GM20431 (cell line): ENCODE results near the gene CARD8.
"Not testable (repeated sequence)": the region's sequence is repeated elsewhere in the genome, so short reads cannot be mapped to it uniquely, and the experiment has no call there.

Experiments used
- in situ Hi-C: fragments of 300-500 bp; cut with MseI, MboI; formaldehyde crosslinking; loops from one replicate; pipeline ENCODE4 v1.15.0; 2020; ENCODE audit warnings: low sequenced_read_pairs; ENCODE audit not compliant: unreplicated experiment

Gene CARD8

DNA sequence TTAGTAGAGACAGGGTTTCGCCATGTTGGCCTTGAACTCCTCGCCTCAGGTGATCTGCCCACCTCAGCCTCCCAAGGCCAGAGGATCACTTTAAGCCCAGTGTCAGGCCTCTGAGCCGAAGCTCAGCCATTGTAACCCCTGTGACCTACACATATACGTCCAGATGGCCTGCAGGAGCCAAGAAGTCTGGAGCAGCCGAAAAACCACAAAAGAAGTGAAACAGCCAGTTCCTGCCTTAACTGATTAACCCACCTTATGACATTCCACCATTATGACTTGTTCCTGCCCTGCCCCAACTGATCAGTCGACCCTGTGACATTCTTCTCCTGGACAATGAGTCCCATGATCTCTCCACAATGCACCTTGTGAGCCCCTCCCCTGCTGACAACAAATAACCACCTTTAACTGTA, 13.9 kb upstream of the CARD8 start:
- in situ Hi-C loops, result not testable (repeated sequence)

GRCh38 chr19:48265326-48265725, 9.6 kb upstream of the CARD8 start:
- in situ Hi-C loops, result not testable (repeated sequence)

- in situ Hi-C loops, result not testable (repeated sequence)
Observed at GRCh38 chr19:48260359-48260714, 4.6 kb upstream of the CARD8 start.

GRCh38 chr19:48258992-48259391, 3.3 kb upstream of the CARD8 start:
- in situ Hi-C loops, result not testable (repeated sequence)

DNA sequence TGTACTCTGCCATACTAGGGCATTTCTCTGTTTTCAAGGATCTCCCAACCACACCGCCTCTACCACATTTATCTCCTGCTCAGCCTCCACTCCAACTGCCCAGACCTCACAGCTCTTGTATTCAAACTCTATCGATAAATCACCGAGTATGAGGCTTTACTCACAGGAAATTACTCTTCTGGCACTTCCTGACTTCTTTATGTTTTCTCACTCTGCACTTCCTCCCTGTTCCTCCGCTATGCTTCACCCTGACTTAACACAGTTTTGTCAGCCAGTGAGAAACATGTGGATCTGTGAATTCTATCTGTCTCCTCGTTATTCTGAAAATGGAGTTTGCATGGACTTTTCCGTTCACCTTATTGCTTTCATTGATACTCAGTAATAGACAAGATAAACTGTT, 2.6 kb upstream of the CARD8 start:
- in situ Hi-C loops, result no loop called here

- in situ Hi-C loops, result no loop called here
Observed at GRCh38 chr19:48254529-48254970, 1.2 kb downstream of the CARD8 start.

DNA sequence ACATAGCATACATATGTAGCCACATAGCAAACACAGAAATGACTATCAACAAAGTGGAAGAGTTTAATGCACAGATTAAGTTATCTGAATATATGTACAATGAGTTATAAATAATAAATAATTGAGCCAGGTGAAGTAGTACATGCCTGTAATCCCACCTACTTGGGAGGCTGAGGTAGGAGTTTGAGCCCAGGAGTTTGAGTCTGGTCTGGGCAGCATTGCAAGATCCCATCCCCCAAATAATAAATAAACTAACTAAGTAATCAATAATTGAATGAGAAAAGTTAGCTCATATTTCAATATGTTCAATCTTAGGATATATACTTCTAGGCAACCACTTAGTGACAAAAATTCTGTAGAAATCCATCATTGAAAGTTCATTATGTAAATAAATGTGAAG, 1.7 kb downstream of the CARD8 start:
- in situ Hi-C loops, result no loop called here

- in situ Hi-C loops, result no loop called here
Observed at GRCh38 chr19:48252609-48253008, 3.1 kb downstream of the CARD8 start.

DNA sequence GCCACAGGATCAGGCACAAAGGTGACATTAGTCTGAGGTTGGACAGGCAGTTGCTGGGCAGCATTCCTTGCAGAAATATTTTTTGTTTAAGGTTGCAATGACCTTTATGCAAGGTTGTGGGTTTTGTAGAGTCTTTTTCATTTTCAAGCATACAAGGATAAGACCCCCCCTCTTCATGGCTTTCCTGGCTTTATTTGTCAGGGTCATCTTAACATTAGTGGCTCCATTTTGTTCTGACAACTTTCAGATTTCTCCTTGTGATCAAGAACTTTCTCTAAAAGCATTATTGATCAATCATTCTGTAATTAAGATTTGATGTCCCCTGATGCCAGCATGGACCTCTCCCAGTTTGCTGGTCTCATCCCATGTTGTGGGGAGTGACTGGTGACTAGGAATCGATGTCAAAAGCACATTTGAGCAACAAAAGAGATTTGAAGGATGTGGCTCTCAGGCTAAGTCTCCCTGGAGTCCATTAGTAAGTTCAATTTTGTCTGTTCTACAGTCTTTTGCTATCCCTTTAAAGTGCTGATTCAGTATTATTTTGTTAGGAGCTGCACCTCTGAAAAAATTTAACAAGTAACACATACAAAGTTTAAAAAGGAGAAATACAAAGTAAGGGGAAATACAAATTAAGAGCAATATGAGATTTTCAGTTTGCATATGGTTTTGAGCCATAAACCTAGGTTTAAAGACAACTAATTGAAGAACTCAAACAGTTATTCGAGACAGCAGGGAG, 5.3 kb downstream of the CARD8 start:
- in situ Hi-C loops, result no loop called here

DNA sequence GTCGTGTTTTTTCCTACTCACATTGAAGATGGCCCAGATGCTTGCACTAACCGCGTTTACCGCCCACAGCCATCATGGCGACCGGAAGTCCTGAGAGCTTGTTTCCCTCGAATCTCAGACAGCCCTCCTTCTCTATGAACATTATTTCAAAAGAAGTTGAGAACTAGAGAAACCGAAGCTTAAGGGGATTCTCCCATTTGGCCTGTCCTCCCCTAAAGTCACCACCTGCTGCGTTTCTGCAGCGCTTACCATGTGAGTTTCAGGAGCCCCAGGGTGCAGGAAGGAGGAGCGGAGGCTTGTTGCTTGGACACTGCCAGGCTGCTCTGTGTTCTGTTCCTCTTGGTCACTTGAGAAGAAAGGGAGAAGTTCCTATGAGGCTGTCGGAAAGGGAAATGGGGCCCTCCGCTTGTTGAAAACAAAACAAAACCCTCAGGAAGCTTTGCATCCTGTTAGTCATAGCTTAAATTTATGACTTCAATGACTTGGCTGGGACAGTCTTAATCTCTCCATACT, 6.2 kb downstream of the CARD8 start:
- in situ Hi-C loops, result no loop called here

- in situ Hi-C loops, result no loop called here
Observed at GRCh38 chr19:48248081-48248833, 7.5 kb downstream of the CARD8 start.

- in situ Hi-C loops, result no loop called here
Observed at GRCh38 chr19:48247212-48247611, 8.5 kb downstream of the CARD8 start.

- in situ Hi-C loops, result no loop called here
Observed at GRCh38 chr19:48246101-48246500, 9.6 kb downstream of the CARD8 start.

- in situ Hi-C loops, result no loop called here
Observed at GRCh38 chr19:48244281-48244680, 11.4 kb downstream of the CARD8 start.

DNA sequence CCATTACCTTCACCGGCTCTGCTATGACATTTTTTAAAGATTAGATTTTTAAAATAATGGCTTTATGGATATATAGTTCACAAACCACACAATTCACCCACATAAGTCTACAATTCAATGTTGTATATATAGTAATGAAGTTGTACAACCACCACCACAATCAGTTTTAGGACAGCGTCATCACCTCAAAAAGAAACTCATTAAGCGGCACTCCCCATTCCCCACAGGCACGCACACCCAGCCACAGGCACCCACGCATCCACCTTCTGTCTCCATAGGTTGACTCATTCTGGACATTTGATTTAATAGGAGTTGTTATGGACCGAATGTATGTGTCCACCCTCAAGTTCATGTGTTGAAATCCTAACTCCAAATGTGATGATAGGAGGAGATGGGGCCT, 13.9 kb downstream of the CARD8 start:
- in situ Hi-C loops, result not testable (repeated sequence)

GRCh38 chr19:48239582-48240141, 16.1 kb downstream of the CARD8 start:
- in situ Hi-C loops, result no loop called here

- in situ Hi-C loops, result no loop called here
Observed at GRCh38 chr19:48239120-48239519, 16.6 kb downstream of the CARD8 start.

DNA sequence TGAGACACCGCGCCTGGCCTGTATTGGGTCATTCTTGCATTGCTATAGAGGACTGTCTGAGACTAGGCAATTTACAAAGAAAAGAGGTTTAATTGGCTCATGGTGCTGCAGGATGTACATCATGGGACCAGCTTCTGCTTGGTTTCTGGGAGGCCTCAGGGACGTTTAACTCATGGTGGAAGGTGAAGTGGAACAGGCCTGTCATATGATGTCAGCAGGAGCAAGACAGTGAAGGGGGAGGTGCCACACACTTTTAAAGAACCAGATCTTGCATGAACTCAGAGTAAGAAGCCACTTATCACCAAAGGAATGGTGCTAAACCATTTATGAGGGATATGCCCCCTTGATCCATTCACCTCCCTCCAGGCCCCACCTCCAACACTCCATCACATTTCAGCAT, 18.7 kb downstream of the CARD8 start:
- in situ Hi-C loops, result no loop called here

GRCh38 chr19:48230555-48231129, 25.1 kb downstream of the CARD8 start:
- in situ Hi-C loops, result no loop called here

DNA sequence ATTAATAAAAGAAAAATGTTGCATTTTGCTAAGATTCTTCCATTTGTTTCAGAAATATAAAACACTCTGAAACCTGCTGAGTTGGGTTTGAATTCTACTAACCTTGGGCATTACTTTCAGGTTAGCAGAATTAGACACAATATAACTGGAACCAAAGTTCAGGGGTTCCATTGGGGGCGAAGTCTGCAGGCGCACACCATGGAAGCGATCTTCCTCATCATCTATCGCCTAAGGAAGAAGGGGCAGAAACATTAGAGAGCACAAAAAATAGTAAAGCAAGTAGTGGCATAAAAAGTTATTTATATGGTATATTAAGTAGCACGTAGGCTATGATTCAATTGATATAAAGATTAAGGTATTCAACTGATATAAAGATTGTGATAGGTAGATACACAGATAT, 34.1 kb downstream of the CARD8 start:
- in situ Hi-C loops, result no loop called here

DNA sequence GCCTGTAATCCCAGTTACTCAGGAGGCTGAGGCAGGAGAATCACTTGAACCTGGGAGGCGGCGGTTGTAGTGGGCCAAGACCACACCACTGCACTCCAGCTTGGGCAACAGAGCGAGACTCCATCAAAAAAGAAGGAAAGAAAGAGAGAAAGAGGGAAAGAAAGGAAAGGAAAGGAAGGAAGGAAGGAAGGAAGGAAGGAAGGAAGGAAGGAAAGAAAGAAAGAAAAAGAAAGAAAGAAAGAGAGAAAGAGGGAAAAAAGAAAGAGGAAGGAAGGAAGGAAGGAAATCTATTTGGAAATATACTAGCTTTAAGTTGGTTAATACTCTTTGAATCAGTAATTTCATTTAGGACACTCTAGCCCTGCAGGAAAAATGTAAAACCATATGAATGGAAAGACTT, 34.9 kb downstream of the CARD8 start:
- in situ Hi-C loops, result not testable (repeated sequence)
